Heart left ventricle (tissue), 13 donors: ENCODE results near the gene ESRRG.

ENCODE experiments used
- POLR2A ChIP-seq, 2 donors: fragments of 450-650 bp; IDR thresholded peaks; one replicate each; pipeline ENCODE4 v1.6.1; 2017; ENCODE audit warnings: antibody characterized with exemption in 2 of 2, mild to moderate bottlenecking in 2 of 2, moderate library complexity in 2 of 2
- TF ChIP-seq, protein P1 (sequence below), 12 donors: fragments of 200-600 bp; sonication (generic) in 4 of 12; IDR thresholded peaks; one replicate each; pipeline versions ENCODE4 v1.5.0 to v1.8.0; 2018 to 2022; ENCODE audit warnings: antibody characterized with exemption in 12 of 12, mild to moderate bottlenecking in 5 of 12
- donor health status: ischemic (EF 13 %, LVEDD 7.1; RV severe dilation, severe dysfunction).
- donor health status: DM: no; HTN: yes; CAD: no.
- donor health status: DM: no; HTN: no; CAD: no.
- donor health status: ischemic (EF 25% LVEDD 6.9; RV normal size, moderate dysfunction).
- donor health status: ischemic (EF 25% LVEDD 5.7; RV mildly dilated, moderate dysfunction).
- donor health status: ischemic (EF 35%, LVEDD 5.7; RV mildly dilated, moderate dysfunction).
- donor health status: nonischemic (EF 11% LVEDD 7.7; RV severe dilation, severe dysfunction).
- donor health status: DM: yes; HTN: yes; CAD: no.
- donor health status: PGD.
- donor health status: ischemic (EF 29% LVEDD 5.4; RV normal size, mild dysfunction).
- donor health status: nonischemic (EF 23%, LVEDD 6.1; RV moderate dilation, normal function).

DNA sequence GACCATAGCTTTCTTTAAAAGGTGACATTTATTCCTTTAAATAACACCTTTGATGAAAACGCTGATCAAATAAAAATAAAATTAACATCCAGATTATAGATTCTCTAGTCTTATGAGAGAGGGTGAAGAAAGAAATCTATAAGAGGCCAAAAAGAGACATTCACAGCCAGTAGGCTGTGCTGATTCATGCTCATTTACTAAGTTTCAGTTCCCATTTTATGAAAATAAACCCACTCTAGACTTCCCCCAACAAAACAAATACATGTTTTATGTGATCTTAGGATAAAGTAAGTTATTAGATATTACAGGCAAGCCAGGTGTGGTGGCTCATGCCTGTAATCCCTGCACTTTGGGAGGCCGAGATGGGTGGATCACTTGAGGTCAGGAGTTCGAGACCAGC lies 21.1 kb downstream of the ESRRG start:
- TF ChIP-seq, protein P1, sequence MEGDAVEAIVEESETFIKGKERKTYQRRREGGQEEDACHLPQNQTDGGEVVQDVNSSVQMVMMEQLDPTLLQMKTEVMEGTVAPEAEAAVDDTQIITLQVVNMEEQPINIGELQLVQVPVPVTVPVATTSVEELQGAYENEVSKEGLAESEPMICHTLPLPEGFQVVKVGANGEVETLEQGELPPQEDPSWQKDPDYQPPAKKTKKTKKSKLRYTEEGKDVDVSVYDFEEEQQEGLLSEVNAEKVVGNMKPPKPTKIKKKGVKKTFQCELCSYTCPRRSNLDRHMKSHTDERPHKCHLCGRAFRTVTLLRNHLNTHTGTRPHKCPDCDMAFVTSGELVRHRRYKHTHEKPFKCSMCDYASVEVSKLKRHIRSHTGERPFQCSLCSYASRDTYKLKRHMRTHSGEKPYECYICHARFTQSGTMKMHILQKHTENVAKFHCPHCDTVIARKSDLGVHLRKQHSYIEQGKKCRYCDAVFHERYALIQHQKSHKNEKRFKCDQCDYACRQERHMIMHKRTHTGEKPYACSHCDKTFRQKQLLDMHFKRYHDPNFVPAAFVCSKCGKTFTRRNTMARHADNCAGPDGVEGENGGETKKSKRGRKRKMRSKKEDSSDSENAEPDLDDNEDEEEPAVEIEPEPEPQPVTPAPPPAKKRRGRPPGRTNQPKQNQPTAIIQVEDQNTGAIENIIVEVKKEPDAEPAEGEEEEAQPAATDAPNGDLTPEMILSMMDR (IDR thresholded peaks at IDR 0.05) = no peak
- no peak for TF ChIP-seq POLR2A (IDR thresholded peaks at IDR 0.05)
